GM12864 (cell line): ENCODE data around the gene ETS1.

ENCODE experiments used
- DNase-seq: peaks from one replicate; pipeline ENCODE4 v3.0.0-alpha.2; 2011; ENCODE audit warnings: low read depth
- H3K4me3 ChIP-seq: 2 replicates; pipeline ENCODE4 v1.5.1; 2011; ENCODE audit warnings: mild to moderate bottlenecking, low read depth, low read length, control low read depth
- TF ChIP-seq, protein P1 (sequence below): IDR thresholded peaks from 2 replicates; pipeline ENCODE4 v1.5.1; 2011; ENCODE audit warnings: low read depth, mild to moderate bottlenecking, moderate library complexity, low read length, control low read depth, inconsistent platforms; ENCODE audit errors: missing control alignments

Gene ETS1

DNA sequence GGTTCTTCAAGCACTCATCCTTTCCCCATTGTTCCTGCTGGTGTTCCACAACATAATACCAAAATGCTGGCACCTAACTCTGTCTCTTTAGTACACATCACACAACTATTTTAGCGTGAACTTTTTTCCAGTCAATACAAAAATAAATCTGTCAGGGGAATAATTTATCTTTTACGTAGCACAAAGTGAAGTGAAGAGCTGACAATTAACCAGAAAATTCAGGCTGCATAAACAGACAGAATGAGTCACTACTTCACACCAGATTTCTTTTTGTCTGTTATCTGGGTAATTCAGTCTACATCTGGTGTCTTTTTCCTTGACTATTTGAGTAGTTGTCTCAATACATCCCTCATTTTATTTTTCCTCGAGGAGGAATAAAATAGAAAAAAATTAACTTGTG lies 7.9 kb upstream of the ETS1 start:
- TF ChIP-seq, protein P1, sequence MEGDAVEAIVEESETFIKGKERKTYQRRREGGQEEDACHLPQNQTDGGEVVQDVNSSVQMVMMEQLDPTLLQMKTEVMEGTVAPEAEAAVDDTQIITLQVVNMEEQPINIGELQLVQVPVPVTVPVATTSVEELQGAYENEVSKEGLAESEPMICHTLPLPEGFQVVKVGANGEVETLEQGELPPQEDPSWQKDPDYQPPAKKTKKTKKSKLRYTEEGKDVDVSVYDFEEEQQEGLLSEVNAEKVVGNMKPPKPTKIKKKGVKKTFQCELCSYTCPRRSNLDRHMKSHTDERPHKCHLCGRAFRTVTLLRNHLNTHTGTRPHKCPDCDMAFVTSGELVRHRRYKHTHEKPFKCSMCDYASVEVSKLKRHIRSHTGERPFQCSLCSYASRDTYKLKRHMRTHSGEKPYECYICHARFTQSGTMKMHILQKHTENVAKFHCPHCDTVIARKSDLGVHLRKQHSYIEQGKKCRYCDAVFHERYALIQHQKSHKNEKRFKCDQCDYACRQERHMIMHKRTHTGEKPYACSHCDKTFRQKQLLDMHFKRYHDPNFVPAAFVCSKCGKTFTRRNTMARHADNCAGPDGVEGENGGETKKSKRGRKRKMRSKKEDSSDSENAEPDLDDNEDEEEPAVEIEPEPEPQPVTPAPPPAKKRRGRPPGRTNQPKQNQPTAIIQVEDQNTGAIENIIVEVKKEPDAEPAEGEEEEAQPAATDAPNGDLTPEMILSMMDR: no peak
- no peak overlapping the region for H3K4me3 ChIP-seq
- no peak for DNase-seq

DNA sequence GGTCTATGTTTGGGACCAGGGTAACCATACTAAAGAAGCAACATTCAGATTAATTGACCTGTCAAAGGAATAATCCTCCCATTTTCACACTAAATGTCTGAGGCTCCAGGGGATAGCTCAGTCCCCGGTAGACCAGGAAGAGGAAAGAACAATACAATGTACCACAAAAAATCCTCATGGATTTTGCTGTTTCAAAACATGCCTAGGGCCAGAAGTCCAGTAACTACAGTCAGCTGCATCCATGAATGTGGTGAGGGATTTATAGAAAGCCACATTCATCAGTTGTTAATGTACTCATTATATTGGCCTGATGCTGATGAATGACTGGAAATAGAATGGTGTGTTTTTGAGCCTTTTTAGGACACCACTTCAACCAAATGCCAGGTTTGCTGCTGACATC lies 6.9 kb upstream of the ETS1 start:
- no peak for DNase-seq
- TF ChIP-seq, protein P1: no peak
- no peak overlapping the region for H3K4me3 ChIP-seq

DNA sequence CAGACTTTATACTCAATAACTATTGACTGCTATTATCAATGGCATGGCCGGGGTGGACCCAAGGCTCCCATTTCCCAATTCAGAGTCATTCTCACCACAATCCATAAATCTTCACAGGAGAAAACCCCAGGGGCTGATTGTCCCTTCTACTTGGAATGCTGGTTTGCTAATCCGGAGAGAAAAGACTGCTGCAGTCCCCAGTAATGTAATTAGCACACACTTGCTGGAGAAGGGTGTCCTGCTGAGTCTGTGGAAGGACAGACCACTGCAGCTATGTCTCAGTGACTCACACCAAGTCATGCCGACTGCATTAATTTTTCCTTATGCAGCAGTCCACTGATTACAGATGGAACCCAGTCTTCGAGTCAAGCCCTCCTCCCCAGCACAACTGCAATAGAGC lies 5.9 kb upstream of the ETS1 start:
- no peak overlapping the region for H3K4me3 ChIP-seq
- DNase-seq: no peak
- TF ChIP-seq, protein P1: no peak

DNA sequence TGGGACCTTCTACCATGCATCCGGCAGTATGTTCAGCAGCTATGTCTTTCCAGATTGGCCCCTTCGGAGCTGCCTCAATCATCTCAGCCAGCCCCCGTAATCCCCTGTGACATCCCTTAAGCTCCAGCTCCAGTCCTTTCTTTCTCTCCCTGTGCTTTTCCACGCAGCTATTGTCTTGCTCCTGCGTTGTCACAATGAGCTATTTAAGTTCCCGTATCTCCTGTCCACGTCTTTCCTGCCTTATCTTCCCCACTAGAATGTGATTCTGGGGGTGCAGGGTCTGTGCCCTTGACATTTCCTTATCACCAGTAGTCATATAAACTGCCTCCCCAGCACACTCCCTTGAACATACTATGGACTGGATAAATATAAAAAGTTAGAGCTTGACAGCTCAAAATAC lies 5.1 kb upstream of the ETS1 start:
- no peak overlapping the region for H3K4me3 ChIP-seq
- no peak for DNase-seq
- TF ChIP-seq, protein P1: no peak

DNA sequence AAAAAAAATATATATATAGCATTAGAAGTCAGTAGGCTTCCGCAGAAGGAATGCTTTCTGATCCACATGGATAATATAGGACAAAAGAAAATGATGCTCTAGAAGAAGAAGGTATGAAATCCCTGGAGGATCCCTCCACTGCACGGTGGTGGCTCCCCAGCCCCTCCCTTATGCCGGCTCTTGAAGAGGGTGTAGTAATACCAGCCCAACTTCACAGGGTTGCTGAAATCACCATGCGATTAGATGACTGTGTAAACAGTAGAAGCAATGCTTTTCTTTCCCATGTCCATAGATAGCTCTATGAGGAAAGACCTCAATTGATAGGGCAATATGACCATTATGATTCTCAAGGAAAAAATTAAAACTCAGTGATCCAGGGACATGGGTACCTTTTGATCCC lies 3.2 kb upstream of the ETS1 start:
- TF ChIP-seq, protein P1: no peak
- H3K4me3 ChIP-seq: no peak overlapping the region
- DNase-seq: no peak

DNA sequence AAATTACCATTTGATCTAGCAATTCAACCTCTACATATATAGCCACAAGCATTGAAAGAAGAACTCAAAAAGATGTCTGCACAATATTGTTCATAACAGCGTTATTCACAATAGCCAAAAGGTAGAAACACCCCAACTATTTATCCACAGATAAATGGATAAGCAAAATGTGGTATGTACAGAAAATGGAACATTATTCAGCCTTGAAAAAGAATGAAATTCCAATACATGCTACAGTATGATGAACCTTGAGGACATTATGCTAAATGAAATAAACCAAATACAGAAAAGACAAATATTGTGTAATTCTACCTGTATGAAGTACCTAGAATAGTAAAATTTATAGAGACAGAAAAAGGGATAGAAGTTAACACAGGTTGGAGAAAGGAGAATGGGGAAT lies 2.6 kb upstream of the ETS1 start:
- H3K4me3 ChIP-seq: no peak overlapping the region
- TF ChIP-seq, protein P1: no peak
- no peak for DNase-seq

DNA sequence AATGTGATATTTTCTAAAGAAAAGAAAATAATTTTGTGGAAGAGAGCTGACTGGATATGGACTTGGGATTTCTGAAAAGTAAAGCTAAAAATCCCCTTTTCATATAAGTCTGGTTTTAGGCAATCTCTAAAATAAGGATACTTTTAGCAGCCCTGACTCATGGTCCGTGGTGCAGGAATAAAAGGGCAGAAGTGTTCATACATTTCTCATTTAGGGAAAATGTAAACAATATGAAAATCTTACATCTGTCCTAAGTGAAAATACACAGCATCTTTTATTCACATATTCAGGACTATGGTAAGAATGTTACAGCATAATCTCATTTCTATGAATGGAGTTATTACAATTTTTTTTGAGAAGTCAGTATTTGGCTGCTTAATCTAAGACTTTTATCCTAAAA lies 735 bp upstream of the ETS1 start:
- no peak for DNase-seq
- TF ChIP-seq, protein P1: no peak
- H3K4me3 ChIP-seq: no peak overlapping the region
